ENCODE data around the gene OR5D18. TPM values are rescaled to one million over a fixed set of nuclear protein-coding genes. Genes with fewer than 3 reads are reported as not detected.

The OR5D18 gene
- total and polyA plus RNA-seq, 2 donors (not counting 1 experiment from before 2014, with no cell fraction given) = not detected

DNA sequence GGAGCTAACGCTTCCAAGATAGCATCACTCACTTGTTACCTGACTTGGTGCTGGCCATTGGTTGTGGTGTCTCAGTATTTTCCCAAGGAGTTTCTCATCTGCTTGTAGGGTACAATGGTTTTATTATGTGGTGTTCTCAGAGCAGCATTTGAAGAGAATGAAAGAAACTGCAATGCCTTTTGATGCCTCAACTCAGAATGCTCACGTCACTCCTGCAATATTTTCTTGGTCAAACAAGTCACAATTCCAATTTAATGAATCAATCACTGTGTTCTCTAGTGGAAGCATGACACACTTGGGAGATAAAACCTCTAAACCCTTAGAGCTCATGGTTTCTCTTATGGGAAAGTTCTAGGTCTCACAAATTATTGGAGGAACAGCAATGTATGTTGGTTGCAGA is 26.1 kb upstream of the OR5D18 start:
- TF ChIP-seq EZH2 (IDR thresholded peaks at IDR 0.05; ENCODE audit: low read length, missing control alignments) = no peak
- TF ChIP-seq, protein P1, sequence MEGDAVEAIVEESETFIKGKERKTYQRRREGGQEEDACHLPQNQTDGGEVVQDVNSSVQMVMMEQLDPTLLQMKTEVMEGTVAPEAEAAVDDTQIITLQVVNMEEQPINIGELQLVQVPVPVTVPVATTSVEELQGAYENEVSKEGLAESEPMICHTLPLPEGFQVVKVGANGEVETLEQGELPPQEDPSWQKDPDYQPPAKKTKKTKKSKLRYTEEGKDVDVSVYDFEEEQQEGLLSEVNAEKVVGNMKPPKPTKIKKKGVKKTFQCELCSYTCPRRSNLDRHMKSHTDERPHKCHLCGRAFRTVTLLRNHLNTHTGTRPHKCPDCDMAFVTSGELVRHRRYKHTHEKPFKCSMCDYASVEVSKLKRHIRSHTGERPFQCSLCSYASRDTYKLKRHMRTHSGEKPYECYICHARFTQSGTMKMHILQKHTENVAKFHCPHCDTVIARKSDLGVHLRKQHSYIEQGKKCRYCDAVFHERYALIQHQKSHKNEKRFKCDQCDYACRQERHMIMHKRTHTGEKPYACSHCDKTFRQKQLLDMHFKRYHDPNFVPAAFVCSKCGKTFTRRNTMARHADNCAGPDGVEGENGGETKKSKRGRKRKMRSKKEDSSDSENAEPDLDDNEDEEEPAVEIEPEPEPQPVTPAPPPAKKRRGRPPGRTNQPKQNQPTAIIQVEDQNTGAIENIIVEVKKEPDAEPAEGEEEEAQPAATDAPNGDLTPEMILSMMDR (conservative IDR thresholded peaks at IDR 0.05 in 1 of 2, IDR thresholded peaks at IDR 0.05 in 1 of 2; ENCODE audit: low read depth in 1 of 2, low read length in 2 of 2) = no peak
- Histone ChIP-seq H2AFZ (ENCODE audit: low read length) (no peak overlapping the region), H3K27me3 (ENCODE audit: control insufficient read depth, insufficient read depth, low read length) (no peaks in the 10 kb centered on the region), H3K36me3 (ENCODE audit: control insufficient read depth, insufficient read depth, low read length) (no peaks in the 10 kb centered on the region), H4K20me1 (ENCODE audit: control insufficient read depth, extremely low read depth, insufficient read depth, low read length) (no peaks in the 10 kb centered on the region), H3K79me2 (ENCODE audit: control insufficient read depth, insufficient read depth, low read length) (no peaks in the 10 kb centered on the region), H3K4me3 (replicated peaks in 1 of 4; ENCODE audit: control extremely low read depth in 1 of 4, insufficient read depth in 1 of 4, low read depth in 3 of 4, low read length in 4 of 4) (no peak overlapping the region), H3K9ac (ENCODE audit: insufficient read depth, low read length) (no peak overlapping the region), H3K4me2 (ENCODE audit: extremely low read depth, insufficient read depth, low read length) (no peak overlapping the region), H3K9me3 (ENCODE audit: control insufficient read depth, insufficient read depth, low read depth, low read length) (no peaks in the 10 kb centered on the region), H3K27ac (ENCODE audit: insufficient read depth, low read length) (no peak overlapping the region), H3K4me1 (ENCODE audit: control insufficient read depth, extremely low read depth, insufficient read depth, low read length) (no peaks in the 10 kb centered on the region)
- no peak for DNase-seq (ENCODE audit: low read depth in 2 of 2)

DNA sequence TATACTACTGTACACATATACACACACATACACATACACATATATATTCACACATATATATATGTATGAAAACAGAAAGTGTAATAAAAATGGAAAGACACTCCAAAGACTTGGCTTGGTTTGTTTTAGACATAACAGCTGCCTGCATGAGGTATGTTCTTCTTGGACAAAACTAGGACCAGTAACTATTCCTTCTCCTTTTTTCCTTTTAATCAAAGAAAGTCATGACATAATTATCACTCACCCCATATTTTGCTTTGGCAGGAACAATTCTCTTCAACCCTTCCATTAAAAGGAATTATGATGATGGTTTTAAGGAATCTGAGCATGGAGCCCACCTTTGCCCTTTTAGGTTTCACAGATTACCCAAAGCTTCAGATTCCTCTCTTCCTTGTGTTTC is 24.2 kb upstream of the OR5D18 start, which contains the start of gene OR5D14:
TSS of gene OR5D14 (plus strand) at position 301 of the 400 bp plus-strand sequence. CDS start at position 301, 0 bp downstream.
- DNase-seq (ENCODE audit: low read depth in 2 of 2) = no peak
- no peak within 1 kb of the TSS for H3K27ac ChIP-seq (ENCODE audit: insufficient read depth, low read length)
- no peaks in the 10 kb centered on the region for H4K20me1 ChIP-seq (ENCODE audit: control insufficient read depth, extremely low read depth, insufficient read depth, low read length)
- H3K4me1 ChIP-seq (ENCODE audit: control insufficient read depth, extremely low read depth, insufficient read depth, low read length) = no peaks in the 10 kb centered on the region
- no peaks in the 10 kb centered on the region for H3K9me3 ChIP-seq (ENCODE audit: control insufficient read depth, insufficient read depth, low read depth, low read length)
- H3K36me3 ChIP-seq (ENCODE audit: control insufficient read depth, insufficient read depth, low read length) = no peaks in the 10 kb centered on the region
- no peak within 1 kb of the TSS for H3K4me3 ChIP-seq (replicated peaks in 1 of 4; ENCODE audit: control extremely low read depth in 1 of 4, insufficient read depth in 1 of 4, low read depth in 3 of 4, low read length in 4 of 4)
- TF ChIP-seq, protein P1 (conservative IDR thresholded peaks at IDR 0.05 in 1 of 2, IDR thresholded peaks at IDR 0.05 in 1 of 2; ENCODE audit: low read depth in 1 of 2, low read length in 2 of 2) = no peak
- TF ChIP-seq EZH2 (IDR thresholded peaks at IDR 0.05; ENCODE audit: low read length, missing control alignments) = no peak
- H3K9ac ChIP-seq (ENCODE audit: insufficient read depth, low read length) = no peak within 1 kb of the TSS
- H2AFZ ChIP-seq (ENCODE audit: low read length) = no peak within 1 kb of the TSS
- no peaks in the 10 kb centered on the region for H3K27me3 ChIP-seq (ENCODE audit: control insufficient read depth, insufficient read depth, low read length)
- H3K79me2 ChIP-seq (ENCODE audit: control insufficient read depth, insufficient read depth, low read length) = no peaks in the 10 kb centered on the region
- H3K4me2 ChIP-seq (ENCODE audit: extremely low read depth, insufficient read depth, low read length) = no peak within 1 kb of the TSS

DNA sequence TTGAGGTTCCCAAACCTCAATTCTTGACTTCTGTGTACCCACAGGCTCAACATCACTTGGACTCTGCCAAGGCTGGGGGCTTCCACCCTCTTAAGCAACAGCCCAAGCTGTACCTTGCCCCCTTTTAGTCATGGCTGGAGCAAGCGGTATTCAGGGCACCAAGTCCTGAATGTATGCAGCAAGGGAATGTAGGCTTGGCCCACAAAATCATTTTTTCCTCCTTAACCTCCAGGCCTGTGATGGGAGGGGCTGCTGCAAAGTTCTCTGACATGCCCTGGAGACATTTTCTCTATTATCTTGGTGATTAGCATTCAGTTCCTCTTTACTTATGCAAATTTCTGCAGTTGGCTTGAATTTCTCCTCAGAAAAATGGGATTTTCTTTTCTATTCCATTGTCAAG is 13.2 kb upstream of the OR5D18 start:
- H3K4me2 ChIP-seq (ENCODE audit: extremely low read depth, insufficient read depth, low read length) = no peak overlapping the region
- H3K27me3 ChIP-seq (ENCODE audit: control insufficient read depth, insufficient read depth, low read length) = no peaks in the 10 kb centered on the region
- TF ChIP-seq EZH2 (IDR thresholded peaks at IDR 0.05; ENCODE audit: low read length, missing control alignments) = no peak
- TF ChIP-seq, protein P1 (conservative IDR thresholded peaks at IDR 0.05 in 1 of 2, IDR thresholded peaks at IDR 0.05 in 1 of 2; ENCODE audit: low read depth in 1 of 2, low read length in 2 of 2) = no peak
- H4K20me1 ChIP-seq (ENCODE audit: control insufficient read depth, extremely low read depth, insufficient read depth, low read length) = no peaks in the 10 kb centered on the region
- no peaks in the 10 kb centered on the region for H3K79me2 ChIP-seq (ENCODE audit: control insufficient read depth, insufficient read depth, low read length)
- no peaks in the 10 kb centered on the region for H3K9me3 ChIP-seq (ENCODE audit: control insufficient read depth, insufficient read depth, low read depth, low read length)
- no peak overlapping the region for H3K9ac ChIP-seq (ENCODE audit: insufficient read depth, low read length)
- H2AFZ ChIP-seq (ENCODE audit: low read length) = no peak overlapping the region
- no peak for DNase-seq (ENCODE audit: low read depth in 2 of 2)
- H3K4me3 ChIP-seq (replicated peaks in 1 of 4; ENCODE audit: control extremely low read depth in 1 of 4, insufficient read depth in 1 of 4, low read depth in 3 of 4, low read length in 4 of 4) = no peak overlapping the region
- no peak overlapping the region for H3K27ac ChIP-seq (ENCODE audit: insufficient read depth, low read length)
- no peaks in the 10 kb centered on the region for H3K4me1 ChIP-seq (ENCODE audit: control insufficient read depth, extremely low read depth, insufficient read depth, low read length)
- H3K36me3 ChIP-seq (ENCODE audit: control insufficient read depth, insufficient read depth, low read length) = no peaks in the 10 kb centered on the region

Measured in fibroblast of lung (primary cell).